ENCODE measurements around the gene RSPH10B.
"Not testable (repeated sequence)": the region's sequence is repeated elsewhere in the genome, so short reads cannot be mapped to it uniquely, and the experiment has no call there.

The RSPH10B gene

GRCh38 chr7:5987061-5987460, 16.6 kb upstream of the RSPH10B start:
- H3K4me2 ChIP-seq (ENCODE audit: low read length); H3K4me3 ChIP-seq (ENCODE audit: low read length); H3K4me1 ChIP-seq (ENCODE audit: control insufficient read depth, insufficient read depth, low read length); H3K9ac ChIP-seq (ENCODE audit: low read depth, low read length); H3K9me3 ChIP-seq (replicated peaks; ENCODE audit: low read length); H3K27me3 ChIP-seq (ENCODE audit: control insufficient read depth, insufficient read depth, low read length); H3K36me3 ChIP-seq (ENCODE audit: insufficient read depth, low read length): not testable (repeated sequence)

GRCh38 chr7:5979680-5980314, 9.3 kb upstream of the RSPH10B start:
- H3K4me2 ChIP-seq (ENCODE audit: low read length); H3K4me1 ChIP-seq (ENCODE audit: control insufficient read depth, insufficient read depth, low read length); H3K9me3 ChIP-seq (replicated peaks; ENCODE audit: low read length); H3K4me3 ChIP-seq (ENCODE audit: low read length); H3K27me3 ChIP-seq (ENCODE audit: control insufficient read depth, insufficient read depth, low read length); H3K36me3 ChIP-seq (ENCODE audit: insufficient read depth, low read length); H3K9ac ChIP-seq (ENCODE audit: low read depth, low read length): not testable (repeated sequence)

GRCh38 chr7:5973580-5973979, 3.1 kb upstream of the RSPH10B start:
- not testable (repeated sequence) for H3K9me3 ChIP-seq (replicated peaks; ENCODE audit: low read length); H3K4me2 ChIP-seq (ENCODE audit: low read length); H3K9ac ChIP-seq (ENCODE audit: low read depth, low read length); H3K4me1 ChIP-seq (ENCODE audit: control insufficient read depth, insufficient read depth, low read length); H3K36me3 ChIP-seq (ENCODE audit: insufficient read depth, low read length); H3K4me3 ChIP-seq (ENCODE audit: low read length); H3K27me3 ChIP-seq (ENCODE audit: control insufficient read depth, insufficient read depth, low read length)

GRCh38 chr7:5963810-5964209, 6.7 kb downstream of the RSPH10B start:
- not testable (repeated sequence) for H3K27me3 ChIP-seq (ENCODE audit: control insufficient read depth, insufficient read depth, low read length); H3K9ac ChIP-seq (ENCODE audit: low read depth, low read length); H3K4me2 ChIP-seq (ENCODE audit: low read length); H3K9me3 ChIP-seq (replicated peaks; ENCODE audit: low read length); H3K4me1 ChIP-seq (ENCODE audit: control insufficient read depth, insufficient read depth, low read length); H3K36me3 ChIP-seq (ENCODE audit: insufficient read depth, low read length); H3K4me3 ChIP-seq (ENCODE audit: low read length)

GRCh38 chr7:5963205-5963604, 7.3 kb downstream of the RSPH10B start:
- not testable (repeated sequence) for H3K36me3 ChIP-seq (ENCODE audit: insufficient read depth, low read length); H3K4me3 ChIP-seq (ENCODE audit: low read length); H3K27me3 ChIP-seq (ENCODE audit: control insufficient read depth, insufficient read depth, low read length); H3K4me2 ChIP-seq (ENCODE audit: low read length); H3K9me3 ChIP-seq (replicated peaks; ENCODE audit: low read length); H3K4me1 ChIP-seq (ENCODE audit: control insufficient read depth, insufficient read depth, low read length); H3K9ac ChIP-seq (ENCODE audit: low read depth, low read length)

- not testable (repeated sequence) for H3K36me3 ChIP-seq (ENCODE audit: insufficient read depth, low read length); H3K9ac ChIP-seq (ENCODE audit: low read depth, low read length); H3K4me1 ChIP-seq (ENCODE audit: control insufficient read depth, insufficient read depth, low read length); H3K9me3 ChIP-seq (replicated peaks; ENCODE audit: low read length); H3K4me3 ChIP-seq (ENCODE audit: low read length); H3K27me3 ChIP-seq (ENCODE audit: control insufficient read depth, insufficient read depth, low read length); H3K4me2 ChIP-seq (ENCODE audit: low read length)
Observed at GRCh38 chr7:5934945-5935450, 35.5 kb downstream of the RSPH10B start.

GRCh38 chr7:5931905-5932644, 38.4 kb downstream of the RSPH10B start:
- not testable (repeated sequence) for H3K9me3 ChIP-seq (replicated peaks; ENCODE audit: low read length); H3K4me3 ChIP-seq (ENCODE audit: low read length); H3K9ac ChIP-seq (ENCODE audit: low read depth, low read length); H3K4me1 ChIP-seq (ENCODE audit: control insufficient read depth, insufficient read depth, low read length); H3K27me3 ChIP-seq (ENCODE audit: control insufficient read depth, insufficient read depth, low read length); H3K4me2 ChIP-seq (ENCODE audit: low read length); H3K36me3 ChIP-seq (ENCODE audit: insufficient read depth, low read length)

GRCh38 chr7:5931250-5931649, 39.2 kb downstream of the RSPH10B start:
- not testable (repeated sequence) for H3K4me3 ChIP-seq (ENCODE audit: low read length); H3K27me3 ChIP-seq (ENCODE audit: control insufficient read depth, insufficient read depth, low read length); H3K9me3 ChIP-seq (replicated peaks; ENCODE audit: low read length); H3K4me2 ChIP-seq (ENCODE audit: low read length); H3K36me3 ChIP-seq (ENCODE audit: insufficient read depth, low read length); H3K4me1 ChIP-seq (ENCODE audit: control insufficient read depth, insufficient read depth, low read length); H3K9ac ChIP-seq (ENCODE audit: low read depth, low read length)

GRCh38 chr7:5930290-5930689, 40.2 kb downstream of the RSPH10B start:
- not testable (repeated sequence) for H3K4me1 ChIP-seq (ENCODE audit: control insufficient read depth, insufficient read depth, low read length); H3K4me2 ChIP-seq (ENCODE audit: low read length); H3K9ac ChIP-seq (ENCODE audit: low read depth, low read length); H3K4me3 ChIP-seq (ENCODE audit: low read length); H3K27me3 ChIP-seq (ENCODE audit: control insufficient read depth, insufficient read depth, low read length); H3K9me3 ChIP-seq (replicated peaks; ENCODE audit: low read length); H3K36me3 ChIP-seq (ENCODE audit: insufficient read depth, low read length)

- not testable (repeated sequence) for H3K27me3 ChIP-seq (ENCODE audit: control insufficient read depth, insufficient read depth, low read length); H3K4me1 ChIP-seq (ENCODE audit: control insufficient read depth, insufficient read depth, low read length); H3K4me2 ChIP-seq (ENCODE audit: low read length); H3K9me3 ChIP-seq (replicated peaks; ENCODE audit: low read length); H3K36me3 ChIP-seq (ENCODE audit: insufficient read depth, low read length); H3K4me3 ChIP-seq (ENCODE audit: low read length); H3K9ac ChIP-seq (ENCODE audit: low read depth, low read length)
Observed at GRCh38 chr7:5926263-5926870, 44.1 kb downstream of the RSPH10B start.

- H3K4me3 ChIP-seq (ENCODE audit: low read length); H3K9ac ChIP-seq (ENCODE audit: low read depth, low read length); H3K36me3 ChIP-seq (ENCODE audit: insufficient read depth, low read length); H3K4me1 ChIP-seq (ENCODE audit: control insufficient read depth, insufficient read depth, low read length); H3K4me2 ChIP-seq (ENCODE audit: low read length); H3K27me3 ChIP-seq (ENCODE audit: control insufficient read depth, insufficient read depth, low read length); H3K9me3 ChIP-seq (replicated peaks; ENCODE audit: low read length): not testable (repeated sequence)
Observed at GRCh38 chr7:5924630-5925029, 45.9 kb downstream of the RSPH10B start.

GRCh38 chr7:5924180-5924579, 46.3 kb downstream of the RSPH10B start:
- H3K4me2 ChIP-seq (ENCODE audit: low read length); H3K4me1 ChIP-seq (ENCODE audit: control insufficient read depth, insufficient read depth, low read length); H3K9ac ChIP-seq (ENCODE audit: low read depth, low read length); H3K4me3 ChIP-seq (ENCODE audit: low read length); H3K27me3 ChIP-seq (ENCODE audit: control insufficient read depth, insufficient read depth, low read length); H3K9me3 ChIP-seq (replicated peaks; ENCODE audit: low read length); H3K36me3 ChIP-seq (ENCODE audit: insufficient read depth, low read length): not testable (repeated sequence)

Data from skeletal muscle satellite cell (primary cell).